ENCODE data around the gene GPN1.
"Not testable (repeated sequence)": the region's sequence is repeated elsewhere in the genome, so short reads cannot be mapped to it uniquely, and the experiment has no call there.

The GPN1 gene

GRCh38 chr2:27628767-27629709 is at the start of gene GPN1, which contains the start of gene CCDC121:
Gene GPN1, plus strand, starts transcription at chr2:27629050. Its CDS starts 9 bp downstream, at chr2:27629059.
Gene CCDC121, minus strand, starts transcription at chr2:27629012. Its CDS starts 1,213 bp downstream, at chr2:27627799.
- in situ Hi-C loops (cut with MboI; ENCODE audit: low sequenced_read_pairs): no loop called here

GRCh38 chr2:27581417-27582128 is 47.3 kb upstream of the GPN1 start:
- in situ Hi-C loops (cut with MboI; ENCODE audit: low sequenced_read_pairs): no loop called here

- in situ Hi-C loops (cut with MboI; ENCODE audit: low sequenced_read_pairs): no loop called here
Measured at GRCh38 chr2:27582129-27582694, 46.6 kb upstream of the GPN1 start.

- in situ Hi-C loops (cut with MboI; ENCODE audit: low sequenced_read_pairs): no loop called here
Measured at GRCh38 chr2:27582695-27583389, 46.0 kb upstream of the GPN1 start, which contains the start of gene ZNF512. Gene ZNF512, plus strand, starts transcription at chr2:27583042. Its CDS starts 71 bp downstream, at chr2:27583113.

- in situ Hi-C loops (cut with MboI; ENCODE audit: low sequenced_read_pairs): no loop called here
Measured at GRCh38 chr2:27583390-27583915, 45.4 kb upstream of the GPN1 start.

- in situ Hi-C loops (cut with MboI; ENCODE audit: low sequenced_read_pairs): no loop called here
Measured at GRCh38 chr2:27584597-27584996, 44.3 kb upstream of the GPN1 start.

- in situ Hi-C loops (cut with MboI; ENCODE audit: low sequenced_read_pairs): no loop called here
Measured at GRCh38 chr2:27587025-27587424, 41.8 kb upstream of the GPN1 start.

GRCh38 chr2:27588308-27588707 is 40.5 kb upstream of the GPN1 start:
- in situ Hi-C loops (cut with MboI; ENCODE audit: low sequenced_read_pairs): no loop called here

- in situ Hi-C loops (cut with MboI; ENCODE audit: low sequenced_read_pairs): no loop called here
Measured at GRCh38 chr2:27591745-27592144, 37.1 kb upstream of the GPN1 start.

GRCh38 chr2:27593240-27593639 is 35.6 kb upstream of the GPN1 start:
- in situ Hi-C loops (cut with MboI; ENCODE audit: low sequenced_read_pairs): no loop called here

- in situ Hi-C loops (cut with MboI; ENCODE audit: low sequenced_read_pairs): not testable (repeated sequence)
Measured at GRCh38 chr2:27594020-27594703, 34.7 kb upstream of the GPN1 start.

GRCh38 chr2:27595412-27595811 is 33.4 kb upstream of the GPN1 start:
- in situ Hi-C loops (cut with MboI; ENCODE audit: low sequenced_read_pairs): not testable (repeated sequence)

- in situ Hi-C loops (cut with MboI; ENCODE audit: low sequenced_read_pairs): no loop called here
Measured at GRCh38 chr2:27596627-27597026, 32.2 kb upstream of the GPN1 start.

- in situ Hi-C loops (cut with MboI; ENCODE audit: low sequenced_read_pairs): no loop called here
Measured at GRCh38 chr2:27606611-27607010, 22.2 kb upstream of the GPN1 start.

- in situ Hi-C loops (cut with MboI; ENCODE audit: low sequenced_read_pairs): no loop called here
Measured at GRCh38 chr2:27613985-27614384, 14.9 kb upstream of the GPN1 start.

GRCh38 chr2:27615316-27615715 is 13.5 kb upstream of the GPN1 start:
- in situ Hi-C loops (cut with MboI; ENCODE audit: low sequenced_read_pairs): no loop called here

GRCh38 chr2:27621524-27621923 is 7.3 kb upstream of the GPN1 start:
- in situ Hi-C loops (cut with MboI; ENCODE audit: low sequenced_read_pairs): no loop called here

- in situ Hi-C loops (cut with MboI; ENCODE audit: low sequenced_read_pairs): no loop called here
Measured at GRCh38 chr2:27622921-27623384, 5.9 kb upstream of the GPN1 start.

GRCh38 chr2:27624943-27625342 is 3.9 kb upstream of the GPN1 start:
- in situ Hi-C loops (cut with MboI; ENCODE audit: low sequenced_read_pairs): no loop called here

- in situ Hi-C loops (cut with MboI; ENCODE audit: low sequenced_read_pairs): not testable (repeated sequence)
Measured at GRCh38 chr2:27626323-27626722, 2.5 kb upstream of the GPN1 start.
